Testis (tissue), 3 donors: ENCODE measurements around the gene NFKB1. TPM values are rescaled to one million over a fixed set of nuclear protein-coding genes. Genes with fewer than 3 reads are reported as not detected.

Source experiments
- DNase-seq: peaks from one replicate; pipeline ENCODE4 v3.0.0-alpha.2; 2019
- H3K27ac ChIP-seq, 2 donors: fragments of 200-600 bp; sonication (generic); one replicate each; pipeline ENCODE4 v1.5.1; 2019
- H3K27me3 ChIP-seq: fragments of 200-600 bp; sonication (generic); one replicate; pipeline ENCODE4 v1.5.1; 2019
- H3K36me3 ChIP-seq: fragments of 200-600 bp; sonication (generic); one replicate; pipeline ENCODE4 v1.5.1; 2017; ENCODE audit warnings: low read depth; ENCODE audit errors: missing control alignments
- H3K4me1 ChIP-seq: fragments of 200-600 bp; sonication (generic); one replicate; pipeline ENCODE4 v1.5.1; 2019
- H3K4me3 ChIP-seq, 2 donors: fragments of 200-600 bp; sonication (generic); one replicate each; pipeline ENCODE4 v1.5.1; 2017 to 2019
- H3K9me3 ChIP-seq: fragments of 200-600 bp; sonication (generic); one replicate; pipeline ENCODE4 v1.5.1; 2017
- POLR2A ChIP-seq: fragments of 450-650 bp; IDR thresholded peaks from one replicate; pipeline ENCODE4 v1.6.1; 2017; ENCODE audit warnings: antibody characterized with exemption, mild to moderate bottlenecking, moderate library complexity
- WGBS, 2 donors: methylation state at CpG; one replicate each; pipeline ENCODE4 v1.1.5; 2018; 5-methylcytosine and 5-hydroxymethylcytosine counted together
- intact Hi-C: fragments of 100-400 bp; cut with DNase I; formaldehyde crosslinking; loops from one replicate; pipeline ENCODE4 v1.15.1; 2023; ENCODE audit warnings: low total_unique reads
- polyA plus RNA-seq: library from polyadenylated mRNA; stranded (reverse); fragments of 350-450 nt; fragmentation: Illumina TruSeq; extraction: RNeasy Lipid Tissue Mini Kit (QIAGEN cat#74804); gene quantifications from one replicate; pipeline ENCODE4 v1.2.3, GENCODE V29; 2014; ENCODE audit warnings: low read depth, low replicate concordance; ENCODE audit not compliant: insufficient read depth
- total RNA-seq, 2 donors: library from RNA; depleted of rRNA; stranded (reverse); fragments of >200 nt; gene quantifications; one replicate each; pipeline ENCODE4 v1.2.3, GENCODE V29; 2016
- TF ChIP-seq, protein P1 (sequence below), 3 experiments: fragments of 450-650 bp in 2 of 3; fragments of 200-600 bp in 1 of 3; sonication (generic) in 1 of 3; IDR thresholded peaks; one replicate each; pipeline ENCODE4 v1.5.1; 2016 to 2019; ENCODE audit warnings: antibody characterized with exemption in 3 of 3, mild to moderate bottlenecking in 2 of 3, moderate library complexity in 1 of 3

The NFKB1 gene
- total and polyA plus RNA-seq, 3 donors from 2014 or later, result 22.2 to 27.4 (median 24.6) TPM

DNA sequence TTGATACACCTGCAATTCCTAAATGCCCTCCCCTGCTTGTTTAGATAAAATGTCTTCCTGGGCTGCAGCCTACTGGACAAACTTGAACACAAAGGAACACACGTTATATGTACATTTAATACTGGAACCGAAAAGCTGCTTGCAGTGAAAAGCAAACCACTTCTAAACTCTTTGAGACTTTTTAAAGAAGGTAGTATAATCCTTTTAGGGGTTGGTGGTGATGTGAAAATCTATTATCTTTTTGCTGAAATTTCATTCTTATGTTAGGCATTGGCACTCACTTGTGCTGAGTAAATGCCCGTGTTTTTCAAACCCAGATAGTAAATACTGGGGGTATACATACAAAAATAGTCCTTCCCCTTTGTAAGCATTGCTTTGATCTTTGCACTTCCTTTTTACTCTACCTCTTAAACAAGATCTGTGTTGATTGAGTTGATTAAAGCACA lies 2.2 kb downstream of the NFKB1 start:
- intact Hi-C loops, result no loop called here
- WGBS, 2 donors, result 28 to 30% methylated on average over 3 of the region's 3 CpGs
- Histone ChIP-seq H3K27me3 (no peaks in the 10 kb centered on the region), H3K4me1 (peaks cover 28% of the 10 kb centered on the region), H3K9me3 (no peaks in the 10 kb centered on the region), H3K27ac (peak overlapping the region; percentile 99), H3K4me3 (no peak overlapping the region), H3K36me3 (no peaks in the 10 kb centered on the region)
- DNase-seq, result no peak
- TF ChIP-seq POLR2A, result no peak
- TF ChIP-seq, protein P1, sequence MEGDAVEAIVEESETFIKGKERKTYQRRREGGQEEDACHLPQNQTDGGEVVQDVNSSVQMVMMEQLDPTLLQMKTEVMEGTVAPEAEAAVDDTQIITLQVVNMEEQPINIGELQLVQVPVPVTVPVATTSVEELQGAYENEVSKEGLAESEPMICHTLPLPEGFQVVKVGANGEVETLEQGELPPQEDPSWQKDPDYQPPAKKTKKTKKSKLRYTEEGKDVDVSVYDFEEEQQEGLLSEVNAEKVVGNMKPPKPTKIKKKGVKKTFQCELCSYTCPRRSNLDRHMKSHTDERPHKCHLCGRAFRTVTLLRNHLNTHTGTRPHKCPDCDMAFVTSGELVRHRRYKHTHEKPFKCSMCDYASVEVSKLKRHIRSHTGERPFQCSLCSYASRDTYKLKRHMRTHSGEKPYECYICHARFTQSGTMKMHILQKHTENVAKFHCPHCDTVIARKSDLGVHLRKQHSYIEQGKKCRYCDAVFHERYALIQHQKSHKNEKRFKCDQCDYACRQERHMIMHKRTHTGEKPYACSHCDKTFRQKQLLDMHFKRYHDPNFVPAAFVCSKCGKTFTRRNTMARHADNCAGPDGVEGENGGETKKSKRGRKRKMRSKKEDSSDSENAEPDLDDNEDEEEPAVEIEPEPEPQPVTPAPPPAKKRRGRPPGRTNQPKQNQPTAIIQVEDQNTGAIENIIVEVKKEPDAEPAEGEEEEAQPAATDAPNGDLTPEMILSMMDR (IDR thresholded peaks at IDR 0.05), result no peak

DNA sequence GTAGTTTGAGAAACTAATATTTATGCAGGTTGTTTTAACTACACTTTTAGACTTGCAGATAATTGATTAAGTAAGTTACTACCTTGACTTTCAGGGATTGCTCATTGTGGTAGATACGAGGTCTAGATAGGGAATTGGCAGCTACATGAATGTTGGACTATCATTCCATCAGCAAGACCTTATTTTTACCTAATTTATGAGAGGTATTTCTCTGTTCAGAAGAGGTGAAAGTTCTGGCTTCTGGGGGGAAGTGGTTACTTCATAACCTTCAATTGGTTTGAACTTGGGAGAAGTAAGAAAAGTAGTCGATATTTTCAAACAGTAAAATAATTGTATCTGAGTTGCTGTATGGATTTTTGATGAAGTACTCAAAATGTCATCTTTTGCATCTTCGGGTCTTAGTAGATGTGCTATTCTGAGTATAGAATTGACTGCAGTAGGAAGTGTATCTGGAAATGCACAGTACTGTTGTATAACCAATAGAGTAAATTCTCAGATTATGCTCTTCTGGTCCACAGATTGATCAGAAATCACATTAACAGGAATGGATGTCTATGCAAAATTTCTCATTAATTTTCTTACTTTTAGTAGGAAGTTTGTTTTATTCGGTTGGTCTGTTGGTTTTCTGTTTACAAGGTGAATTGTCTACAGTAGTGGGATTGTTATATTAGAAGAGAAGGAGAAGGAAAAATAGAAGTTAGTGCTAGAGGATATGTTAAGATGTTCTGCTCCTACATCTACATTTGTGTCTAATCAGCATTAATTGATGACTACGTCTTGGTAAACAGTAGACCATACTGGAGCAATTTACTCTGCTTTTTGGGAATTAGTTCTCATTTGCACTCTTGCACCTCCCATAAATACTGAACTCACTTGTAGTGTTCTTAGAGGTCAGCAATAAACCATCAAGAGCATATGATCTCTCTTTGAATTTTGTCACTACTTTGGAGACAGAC lies 3.0 kb downstream of the NFKB1 start:
- no peaks in the 10 kb centered on the region for H3K36me3 ChIP-seq
- DNase-seq, result no peak
- H3K27ac ChIP-seq, result peak overlapping the region in 1 of 2 donors; percentile 99
- TF ChIP-seq, protein P1 (IDR thresholded peaks at IDR 0.05), result no peak
- no peak for TF ChIP-seq POLR2A
- H3K27me3 ChIP-seq, result no peaks in the 10 kb centered on the region
- no peak overlapping the region for H3K4me3 ChIP-seq
- intact Hi-C loops, result no loop called here
- H3K9me3 ChIP-seq, result no peaks in the 10 kb centered on the region
- WGBS, 2 donors, result 53 to 60% methylated on average over 5 of the region's 5 CpGs
- peaks cover 28% of the 10 kb centered on the region for H3K4me1 ChIP-seq

DNA sequence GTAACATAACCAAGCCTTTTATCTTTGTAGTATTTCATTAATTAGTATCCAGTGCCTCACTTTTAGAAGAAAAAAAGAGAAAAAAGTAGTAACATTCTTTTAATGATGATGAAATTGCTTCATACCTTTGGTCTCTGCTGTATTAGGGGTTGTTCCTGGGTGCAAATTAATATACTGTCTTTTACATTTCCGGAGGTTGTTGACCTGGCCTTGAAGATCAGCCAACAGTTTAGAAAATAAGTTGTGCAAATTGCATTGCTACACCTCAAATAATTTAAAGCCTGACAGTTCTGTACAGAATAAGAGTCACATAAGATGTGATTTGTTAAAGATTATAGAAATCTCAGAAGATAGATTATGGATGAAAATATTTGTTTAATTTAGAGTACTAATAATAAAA lies 3.8 kb downstream of the NFKB1 start:
- peak overlapping the region in 1 of 2 donors; percentile 50 for H3K27ac ChIP-seq
- H3K36me3 ChIP-seq, result no peaks in the 10 kb centered on the region
- no peaks in the 10 kb centered on the region for H3K27me3 ChIP-seq
- intact Hi-C loops, result no loop called here
- TF ChIP-seq, protein P1 (IDR thresholded peaks at IDR 0.05), result no peak
- TF ChIP-seq POLR2A, result no peak
- peaks cover 26% of the 10 kb centered on the region for H3K4me1 ChIP-seq
- DNase-seq, result no peak
- no peaks in the 10 kb centered on the region for H3K9me3 ChIP-seq
- no peak overlapping the region for H3K4me3 ChIP-seq
- whole genome bisulfite sequencing, 2 donors, result 47 to 50% methylated on average over 1 of the region's 1 CpG

DNA sequence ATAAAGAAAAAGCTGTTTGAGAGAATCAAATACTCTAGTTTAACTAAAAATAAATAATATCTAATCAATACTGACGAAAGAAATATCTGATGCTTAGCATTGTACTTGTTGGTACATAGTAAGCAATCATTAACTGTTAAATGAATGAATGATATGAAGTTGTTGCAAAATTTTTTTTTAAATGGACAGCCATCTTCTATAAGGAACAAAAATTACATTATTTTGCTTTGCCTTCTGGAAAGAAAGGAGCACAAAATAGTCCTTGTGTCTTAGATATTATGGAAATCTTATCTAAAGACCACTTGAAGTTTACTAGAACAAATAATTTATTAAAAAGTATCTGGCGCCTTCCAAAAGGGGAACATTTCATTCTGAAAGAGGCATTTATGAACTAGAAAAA lies 4.5 kb downstream of the NFKB1 start:
- peaks cover 19% of the 10 kb centered on the region for H3K4me1 ChIP-seq
- no peak overlapping the region for H3K4me3 ChIP-seq
- no peaks in the 10 kb centered on the region for H3K27me3 ChIP-seq
- no peaks in the 10 kb centered on the region for H3K9me3 ChIP-seq
- WGBS, 2 donors, result 46 to 55% methylated on average over 2 of the region's 2 CpGs
- intact Hi-C loops, result no loop called here
- DNase-seq, result no peak
- H3K27ac ChIP-seq, result peak overlapping the region in 1 of 2 donors; percentile 50
- no peak for TF ChIP-seq POLR2A
- TF ChIP-seq, protein P1 (IDR thresholded peaks at IDR 0.05), result no peak
- no peaks in the 10 kb centered on the region for H3K36me3 ChIP-seq
